K562 (cell line): ENCODE results near the gene MXI1. TPM values are rescaled to one million over a fixed set of nuclear protein-coding genes. Genes with fewer than 3 reads are reported as not detected.

ENCODE experiments used
- ATAC-seq: fragments of 200-7000 bp; cut with Tn5 transposase; 3 replicates; pipeline ENCODE4 v1.9.1; 2020; ENCODE audit warnings: moderate library complexity
- BruUV-seq: library from RNA; stranded (reverse); fragments of 400-500 nt; replicated peaks from 2 replicates; lab custom pipeline; 2021; lab: Mats Ljungman, UMichigan
- CTCF ChIA-PET: fragments of 300-600 bp; formaldehyde crosslinking; extraction: SDS; loops from one replicate; lab custom pipeline; 2021; ENCODE audit warnings: low intra/inter-chr PET ratio; lab: Yijun Ruan, JAX
- POLR2A ChIA-PET: fragments of 300-600, 350-650 bp; sonication (Branson Sonifier 250); formaldehyde crosslinking; extraction: SDS; loops from one replicate; lab custom pipeline; 2021; ENCODE audit warnings: antibody characterized with exemption, inconsistent platforms; lab: Yijun Ruan, JAX
- DNase-seq, 4 experiments: peaks; one replicate each; pipeline versions ENCODE4 v3.0.0 to v3.0.0-alpha.2; 2011 to 2018; ENCODE audit warnings: low spot score in 3 of 4, mixed read lengths in 3 of 4; ENCODE audit errors: extremely low read depth in 1 of 4
- FAIRE-seq: peaks from 2 replicates; lab custom pipeline; 2011; peaks lifted over from hg19 to GRCh38; lab: Jason Lieb, UNC
- H2AFZ ChIP-seq: 2 replicates; pipeline ENCODE4 v1.6.0; 2011; ENCODE audit warnings: low read depth, low read length, control low read depth, inconsistent platforms
- H3K27ac ChIP-seq: fragments of 200-600 bp; 3 replicates; pipeline ENCODE4 v1.8.0; 2011; ENCODE audit warnings: low read depth, mild to moderate bottlenecking, control low read depth, inconsistent platforms, low read length, moderate library complexity, mixed read lengths; ENCODE audit errors: extremely low read depth
- H3K27me3 ChIP-seq, 2 experiments: fragments of 300-600 bp in 1 of 2; 2 replicates in 1 of 2; 3 replicates in 1 of 2; pipeline versions ENCODE4 v1.6.0 to v1.8.0; 2011; ENCODE audit warnings: inconsistent platforms in 2 of 2, low read length in 2 of 2, mild to moderate bottlenecking in 1 of 2, mixed read lengths in 1 of 2, moderate library complexity in 1 of 2; ENCODE audit not compliant: control insufficient read depth in 2 of 2, insufficient read depth in 2 of 2
- H3K36me3 ChIP-seq: fragments of 300-600 bp; 3 replicates; pipeline ENCODE4 v1.8.0; 2011; ENCODE audit warnings: mild to moderate bottlenecking, low read length, inconsistent platforms; ENCODE audit not compliant: control insufficient read depth, insufficient read depth
- H3K4me1 ChIP-seq, 2 experiments: fragments of 200-600 bp in 1 of 2; replicated peaks in 1 of 2; 2 replicates in 1 of 2; 3 replicates in 1 of 2; pipeline versions ENCODE4 v1.5.1 to v1.8.0; 2011; ENCODE audit warnings: inconsistent platforms in 2 of 2, low read length in 2 of 2, mild to moderate bottlenecking in 1 of 2, mixed read lengths in 1 of 2, moderate library complexity in 1 of 2; ENCODE audit not compliant: control insufficient read depth in 2 of 2, insufficient read depth in 2 of 2
- H3K4me2 ChIP-seq: 2 replicates; pipeline ENCODE4 v1.6.1; 2011; ENCODE audit warnings: low read length, control low read depth, inconsistent platforms, mixed read lengths; ENCODE audit not compliant: insufficient read depth
- H3K4me3 ChIP-seq: fragments of 200-600 bp; sonication (generic), shearing (Covaris generic); 2 replicates; pipeline ENCODE4 v1.5.1; 2016; ENCODE audit warnings: control low read depth, inconsistent platforms
- H3K79me2 ChIP-seq: fragments of 200-600 bp; 3 replicates; pipeline ENCODE4 v1.8.0; 2011; ENCODE audit warnings: low read length, inconsistent platforms; ENCODE audit not compliant: control insufficient read depth, insufficient read depth
- H3K9ac ChIP-seq, 2 experiments: 2 replicates each; pipeline versions ENCODE4 v1.6.0 to v1.6.1; 2011; ENCODE audit warnings: low read depth in 2 of 2, low read length in 2 of 2, control low read depth in 1 of 2, inconsistent platforms in 1 of 2, mild to moderate bottlenecking in 1 of 2, mixed read lengths in 1 of 2; ENCODE audit not compliant: insufficient read depth in 1 of 2
- H3K9me1 ChIP-seq: one replicate; pipeline ENCODE4 v1.6.0; 2011; ENCODE audit warnings: inconsistent platforms, mild to moderate bottlenecking, low read length, moderate library complexity; ENCODE audit not compliant: control insufficient read depth, insufficient read depth
- H3K9me3 ChIP-seq: replicated peaks from 2 replicates; pipeline ENCODE4 v1.5.1; 2011; ENCODE audit warnings: low read depth, low read length, inconsistent platforms; ENCODE audit not compliant: control insufficient read depth, insufficient read depth
- H4K20me1 ChIP-seq: replicated peaks from 2 replicates; pipeline ENCODE4 v1.6.1; 2011; ENCODE audit warnings: low read length, inconsistent platforms, mixed read lengths; ENCODE audit not compliant: control insufficient read depth, insufficient read depth
- ATF2 ChIP-seq: sonication (generic); formaldehyde crosslinking; IDR thresholded peaks from 2 replicates; pipeline ENCODE4 v1.8.1; 2022; ENCODE audit warnings: missing genetic modification reagents
- CREM ChIP-seq: IDR thresholded peaks from 2 replicates; pipeline ENCODE4 v1.6.1; 2014; ENCODE audit warnings: antibody characterized with exemption, low read depth
- KAT7 ChIP-seq: sonication (generic); formaldehyde crosslinking; IDR thresholded peaks from 2 replicates; pipeline ENCODE4 v1.8.0; 2022; ENCODE audit warnings: missing genetic modification reagents, mild to moderate bottlenecking, borderline replicate concordance
- MBD1 ChIP-seq: fragments of 250-450 bp; sonication (Bioruptor Pico); IDR thresholded peaks from 2 replicates; pipeline ENCODE4 v1.8.0; 2022; ENCODE audit warnings: inconsistent platforms
- MLLT1 ChIP-seq, 2 experiments: fragments of 450-650 bp; IDR thresholded peaks; 2 replicates each; pipeline ENCODE4 v1.6.1; 2016
- MNT ChIP-seq, 2 experiments: fragments of 450-650 bp; conservative IDR thresholded peaks; 2 replicates each; pipeline ENCODE4 v1.6.1; 2017; ENCODE audit warnings: mild to moderate bottlenecking in 2 of 2, moderate library complexity in 2 of 2
- SFPQ ChIP-seq: fragments of 200-400 bp; formaldehyde crosslinking; IDR thresholded peaks from 2 replicates; pipeline ENCODE4 v1.6.1; 2017; ENCODE audit warnings: mild to moderate bottlenecking, low read depth, low read length, moderate library complexity
- TEAD2 ChIP-seq: fragments of 450-650 bp; IDR thresholded peaks from 2 replicates; pipeline ENCODE4 v1.6.1; 2016; ENCODE audit warnings: missing genetic modification characterization, control low read depth, missing compliant biosample characterization
- ZNF354B ChIP-seq: fragments of 250-450 bp; sonication (Bioruptor Pico); IDR thresholded peaks from 2 replicates; pipeline ENCODE4 v1.4.0; 2020
- ZNF830 ChIP-seq: fragments of 250-450 bp; sonication (Bioruptor Pico); IDR thresholded peaks from 2 replicates; pipeline ENCODE4 v1.5.0; 2021; ENCODE audit warnings: mild to moderate bottlenecking
- ZSCAN29 ChIP-seq: fragments of 450-650 bp; IDR thresholded peaks from 2 replicates; pipeline ENCODE4 v1.6.1; 2017
- WGBS: fragments of 100-300 bp; shearing (Covaris generic); methylation state at CpG from one replicate; pipeline ENCODE4 v1.1.6; 2016; ENCODE audit warnings: low coverage, mixed read lengths; ENCODE audit not compliant: insufficient coverage; ENCODE audit errors: missing lambda C conversion rate; 5-methylcytosine and 5-hydroxymethylcytosine counted together
- in situ Hi-C: fragments of 300-500 bp; cut with MboI; formaldehyde crosslinking; loops from 4 replicates; pipeline ENCODE4 v1.15.0; 2018; ENCODE audit warnings: inconsistent platforms, mixed read lengths
- intact Hi-C: fragments of 100-400 bp; cut with micrococcal nuclease; formaldehyde crosslinking; loops from 2 replicates; pipeline ENCODE4 v1.14.2; 2022
- polyA plus RNA-seq, 8 experiments: library from polyadenylated mRNA; depleted of rRNA in 4 of 8; stranded (reverse) in 5 of 8; unstranded in 3 of 8; fragments of >200 nt; fragmentation: Nextera tagmentation in 2 of 8; fragmentation: Illumina TruSeq in 1 of 8; extraction: Ambion mirVana in 2 of 8; extraction: Trizol in 1 of 8; gene quantifications; 2 replicates each; pipeline versions ENCODE4 v1.2.1 to v1.2.3, GENCODE V29; 2011 to 2014; ENCODE audit warnings: inconsistent platforms in 1 of 8, missing spikeins in 1 of 8
- total RNA-seq, 7 experiments: library from RNA; depleted of rRNA in 6 of 7; stranded (reverse); fragments of >200 nt in 6 of 7; fragmentation: Illumina TruSeq in 2 of 7; extraction: Trizol in 2 of 7; gene quantifications; 2 replicates each; pipeline versions ENCODE4 v1.2.1 to v1.2.3, GENCODE V29; 2011 to 2021; ENCODE audit warnings: low replicate concordance in 1 of 7

The MXI1 gene
- total and polyA plus RNA-seq, 9 of the 15 experiments (the other 6 are each of a cell fraction or from before 2014, with no cell fraction given) = 9.1 to 23.7 (median 14.8) TPM

GRCh38 chr10:110259317-110259716, 51.9 kb downstream of the MXI1 start (continued):
- no peak for TF ChIP-seq ATF2

- 55% methylated on average over 1 of the region's 1 CpG for WGBS
- Histone ChIP-seq H3K79me2 (peaks cover 12% of the 10 kb centered on the region; the same call in 2 of the 3 replicates), H3K4me3 (no peak overlapping the region), H3K27ac (no peak overlapping the region), H3K36me3 (peaks cover under 1% of the 10 kb centered on the region), H2AFZ (no peak overlapping the region), H3K9ac (no peak overlapping the region), H3K9me1 (no peaks in the 10 kb centered on the region), H3K9me3 (no peaks in the 10 kb centered on the region; the same call in 1 of the 2 replicates), H3K27me3 (no peaks in the 10 kb centered on the region), H4K20me1 (no peaks in the 10 kb centered on the region), H3K4me2 (no peak overlapping the region), H3K4me1 (peaks cover 5 to 18% of the 10 kb centered on the region in 2 experiments; a peak in 3 of 5 replicates)
- intact Hi-C loops (no loop called here), in situ Hi-C loops (loop anchor here (10.0 kb wide), 1 partner anchor 376 kb away; no protein-coding TSS in a partner anchor)
- BruUV-seq = no TSS peak
- ATAC-seq (no peak), FAIRE-seq (no peak), DNase-seq (no peak)
- POLR2A ChIA-PET = interaction anchor here (0.6 kb wide), 1 partner anchor 151 kb away, joined by 3 read pairs; no protein-coding TSS in a partner anchor
- CTCF ChIA-PET = no interaction called here
- TF ChIP-seq MLLT1 (IDR thresholded peaks at IDR 0.05) (no peak), KAT7 (CRISPR knock-in tag) (no peak), CREM (no peak), ZSCAN29 (no peak), ZNF830 (CRISPR knock-in tag) (no peak), ZNF354B (CRISPR knock-in tag) (no peak), SFPQ (no peak), TEAD2 (tag) (no peak), MBD1 (CRISPR knock-in tag) (no peak), MNT (conservative IDR thresholded peaks at IDR 0.05) (no peak)
Observed at GRCh38 chr10:110260746-110261477, 53.5 kb downstream of the MXI1 start.
